NT2/D1 (cell line): ENCODE results near the gene NGF.

Experiments
- DNase-seq: peaks from one replicate; pipeline ENCODE4 v3.0.0-alpha.2; 2011; ENCODE audit warnings: low read depth, low spot score
- H3K27me3 ChIP-seq: 2 replicates; pipeline ENCODE4 v1.6.0; 2011; ENCODE audit warnings: mild to moderate bottlenecking; ENCODE audit not compliant: insufficient read length, insufficient read depth
- H3K36me3 ChIP-seq: 2 replicates; pipeline ENCODE4 v1.6.1; 2011; ENCODE audit warnings: mild to moderate bottlenecking, low read length, mixed read lengths; ENCODE audit not compliant: insufficient read depth, insufficient read length
- H3K4me1 ChIP-seq: 2 replicates; pipeline ENCODE4 v1.5.1; 2011; ENCODE audit not compliant: insufficient read depth, insufficient read length
- H3K4me3 ChIP-seq: 2 replicates; pipeline ENCODE4 v1.5.1; 2011; ENCODE audit warnings: low read depth; ENCODE audit not compliant: insufficient read length
- H3K9ac ChIP-seq: 2 replicates; pipeline ENCODE4 v1.6.0; 2011; ENCODE audit warnings: low read depth; ENCODE audit not compliant: insufficient read length
- H3K9me3 ChIP-seq: 2 replicates; pipeline ENCODE4 v1.5.1; 2011; ENCODE audit warnings: mild to moderate bottlenecking, low read length; ENCODE audit not compliant: insufficient read depth
- SUZ12 ChIP-seq: IDR thresholded peaks from 2 replicates; pipeline ENCODE4 v1.6.1; 2011; ENCODE audit not compliant: insufficient read length, insufficient read depth; ENCODE audit errors: extremely low read depth
- YY1 ChIP-seq: IDR thresholded peaks from 2 replicates; pipeline ENCODE4 v1.6.1; 2011; ENCODE audit not compliant: insufficient read length, insufficient read depth
- ZNF274 ChIP-seq: IDR thresholded peaks from 2 replicates; pipeline ENCODE4 v1.6.1; 2011; ENCODE audit warnings: mild to moderate bottlenecking, low read depth, low read length

NGF gene

DNA sequence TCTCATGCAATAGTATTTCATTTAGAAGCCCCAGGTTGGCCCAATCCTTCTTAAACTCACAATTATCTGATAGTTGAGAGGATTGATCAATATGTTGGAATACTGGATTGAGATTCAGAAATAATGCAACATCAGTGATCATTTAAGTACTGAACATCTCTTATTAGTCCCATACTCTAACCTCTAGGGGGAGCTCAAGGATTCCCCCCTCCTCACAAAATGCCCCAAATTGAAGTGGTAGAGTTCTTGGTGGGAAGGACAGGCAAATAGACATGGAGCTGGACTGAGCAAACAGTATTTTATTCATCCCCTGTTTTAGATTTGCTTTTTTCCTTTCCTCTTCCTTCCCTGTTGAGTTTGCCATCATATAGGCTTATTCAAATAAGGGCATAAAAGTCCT is 62.8 kb downstream of the NGF start:
- Histone ChIP-seq H3K36me3 (no peaks in the 10 kb centered on the region), H3K4me3 (no peak overlapping the region), H3K9ac (no peak overlapping the region), H3K9me3 (peaks cover 19% of the 10 kb centered on the region), H3K4me1 (no peaks in the 10 kb centered on the region), H3K27me3 (no peaks in the 10 kb centered on the region)
- TF ChIP-seq SUZ12 = no peak
- TF ChIP-seq YY1 = no peak
- no peak for TF ChIP-seq ZNF274
- DNase-seq = no peak

DNA sequence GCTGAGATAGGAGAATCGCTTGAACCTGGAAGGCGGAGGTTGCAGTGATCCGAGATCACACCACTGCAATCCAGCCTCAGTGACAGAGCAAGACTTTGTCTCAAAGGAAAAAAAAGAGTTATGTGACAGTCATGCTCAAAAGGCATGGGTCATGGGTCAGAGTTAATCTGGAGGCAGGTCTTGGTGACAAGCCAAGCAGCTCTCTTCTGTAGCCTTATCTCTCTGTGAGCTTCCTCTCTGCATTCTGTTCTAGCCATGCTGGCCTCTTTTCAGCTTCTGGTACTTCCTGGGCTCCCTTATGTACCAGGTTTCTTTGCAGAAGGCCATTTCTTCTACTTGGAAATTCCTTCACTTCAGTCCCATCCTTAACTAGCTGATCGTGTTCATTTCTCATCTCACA is 63.6 kb downstream of the NGF start:
- Histone ChIP-seq H3K27me3 (no peaks in the 10 kb centered on the region), H3K9ac (no peak overlapping the region), H3K36me3 (no peaks in the 10 kb centered on the region), H3K4me1 (no peaks in the 10 kb centered on the region), H3K9me3 (peaks cover 19% of the 10 kb centered on the region), H3K4me3 (no peak overlapping the region)
- DNase-seq = no peak
- no peak for TF ChIP-seq SUZ12
- TF ChIP-seq YY1 = no peak
- no peak for TF ChIP-seq ZNF274

DNA sequence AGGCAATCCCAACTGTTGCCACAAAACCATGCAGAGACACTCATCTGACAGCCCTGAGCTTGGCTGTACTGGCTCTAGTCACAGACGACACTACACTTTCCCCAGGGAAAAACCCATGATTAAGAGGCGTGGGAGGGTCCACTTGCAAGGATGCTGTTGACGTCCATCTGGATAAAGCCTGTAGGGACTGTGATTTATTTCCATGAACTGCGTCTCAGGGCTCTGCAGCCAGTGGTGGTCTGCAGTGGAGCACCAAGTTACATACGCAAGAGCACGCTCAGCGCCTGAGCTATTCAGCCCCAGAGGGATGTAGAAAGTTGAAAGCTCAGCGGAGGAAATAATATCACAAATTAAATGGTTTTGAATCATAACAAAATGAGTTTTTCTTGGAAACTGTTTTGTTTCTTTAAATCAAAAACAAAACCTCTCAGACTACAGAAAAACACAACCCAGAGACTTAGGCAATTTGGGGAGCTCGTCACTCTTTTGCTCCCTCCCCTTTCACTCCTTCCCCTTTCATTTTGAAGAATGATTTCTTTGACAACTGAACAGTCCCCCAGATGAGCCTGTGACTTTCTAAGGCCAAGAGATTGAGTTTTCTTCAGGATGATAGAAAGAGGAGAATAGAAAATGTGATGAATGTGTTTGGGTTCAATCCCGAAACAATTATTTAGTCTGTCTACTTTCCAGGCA is 71.2 kb downstream of the NGF start:
- DNase-seq = no peak
- Histone ChIP-seq H3K36me3 (no peaks in the 10 kb centered on the region), H3K27me3 (no peaks in the 10 kb centered on the region), H3K4me3 (no peak overlapping the region), H3K9me3 (no peaks in the 10 kb centered on the region), H3K4me1 (no peaks in the 10 kb centered on the region), H3K9ac (no peak overlapping the region)
- TF ChIP-seq SUZ12 (no peak), YY1 (no peak)

DNA sequence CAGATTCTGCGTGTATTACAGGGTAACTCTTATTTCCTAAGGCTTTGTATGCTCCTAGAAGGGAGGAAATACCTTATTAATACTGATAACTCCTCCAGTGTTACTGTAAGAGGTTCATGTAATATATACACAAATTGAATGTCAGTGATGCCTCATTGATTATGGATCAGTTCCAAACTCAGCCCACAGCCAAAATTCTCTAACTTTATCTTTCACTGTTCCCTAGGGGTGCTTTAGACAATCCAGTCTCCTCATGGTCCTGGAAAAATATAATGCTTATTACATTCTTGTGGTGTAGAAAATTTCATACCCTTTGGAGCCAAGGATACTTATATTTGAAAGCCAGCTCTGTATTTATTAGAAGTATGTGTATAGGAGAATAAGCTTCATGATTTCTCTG is 73.0 kb downstream of the NGF start:
- no peak overlapping the region for H3K4me3 ChIP-seq
- H3K9me3 ChIP-seq = no peaks in the 10 kb centered on the region
- H3K27me3 ChIP-seq = no peaks in the 10 kb centered on the region
- H3K36me3 ChIP-seq = no peaks in the 10 kb centered on the region
- TF ChIP-seq ZNF274 (no peak), YY1 (no peak), SUZ12 (no peak)
- H3K4me1 ChIP-seq = no peaks in the 10 kb centered on the region
- DNase-seq = no peak
- no peak overlapping the region for H3K9ac ChIP-seq

DNA sequence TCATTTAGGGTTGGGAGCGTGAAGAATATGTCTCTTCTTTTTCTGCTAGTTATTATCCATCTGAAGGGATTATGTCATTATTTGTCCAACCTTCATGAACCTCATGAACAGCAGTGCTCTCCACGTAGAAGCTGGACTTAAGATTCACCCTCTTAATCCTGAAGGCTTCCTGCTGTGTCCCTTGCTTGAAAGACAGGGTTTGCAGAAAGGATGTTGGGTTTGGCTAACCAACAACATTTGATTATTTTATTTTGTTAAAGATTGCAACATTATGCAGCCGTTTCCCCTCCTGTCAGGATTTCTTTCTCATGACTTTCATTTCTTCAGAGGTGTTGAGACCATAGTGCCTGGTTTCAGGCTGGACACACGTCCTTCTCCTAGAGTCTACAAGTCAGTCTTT is 75.2 kb downstream of the NGF start:
- H3K4me3 ChIP-seq = no peak overlapping the region
- peaks cover 21% of the 10 kb centered on the region for H3K9me3 ChIP-seq
- H3K9ac ChIP-seq = no peak overlapping the region
- H3K4me1 ChIP-seq = no peaks in the 10 kb centered on the region
- DNase-seq = no peak
- no peak for TF ChIP-seq ZNF274
- no peak for TF ChIP-seq SUZ12
- TF ChIP-seq YY1 = no peak
- H3K36me3 ChIP-seq = no peaks in the 10 kb centered on the region
- H3K27me3 ChIP-seq = no peaks in the 10 kb centered on the region

DNA sequence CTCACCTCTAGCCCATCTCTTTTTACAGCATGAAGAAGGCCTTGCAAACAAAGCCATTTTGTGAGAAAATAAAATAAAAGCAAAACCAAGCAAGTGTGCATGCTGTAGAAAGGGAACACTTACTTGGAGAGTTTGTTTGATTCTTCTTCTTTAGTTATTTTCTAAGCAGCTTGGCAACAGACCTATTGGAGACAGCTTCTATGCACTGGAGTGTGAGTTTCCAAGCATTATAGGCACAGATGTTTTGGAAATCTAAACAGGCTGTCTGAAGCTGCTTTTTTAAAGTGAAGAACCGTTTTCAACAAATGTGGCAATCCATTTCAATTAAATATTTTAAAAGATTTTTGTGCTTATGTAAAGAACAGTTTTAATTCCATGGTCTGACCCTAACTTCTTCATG is 76.6 kb downstream of the NGF start:
- Histone ChIP-seq H3K9ac (no peak overlapping the region), H3K36me3 (no peaks in the 10 kb centered on the region), H3K27me3 (no peaks in the 10 kb centered on the region), H3K4me3 (no peak overlapping the region), H3K9me3 (peaks cover 29% of the 10 kb centered on the region), H3K4me1 (no peaks in the 10 kb centered on the region)
- TF ChIP-seq SUZ12 (no peak), YY1 (no peak), ZNF274 (no peak)
- DNase-seq = no peak

DNA sequence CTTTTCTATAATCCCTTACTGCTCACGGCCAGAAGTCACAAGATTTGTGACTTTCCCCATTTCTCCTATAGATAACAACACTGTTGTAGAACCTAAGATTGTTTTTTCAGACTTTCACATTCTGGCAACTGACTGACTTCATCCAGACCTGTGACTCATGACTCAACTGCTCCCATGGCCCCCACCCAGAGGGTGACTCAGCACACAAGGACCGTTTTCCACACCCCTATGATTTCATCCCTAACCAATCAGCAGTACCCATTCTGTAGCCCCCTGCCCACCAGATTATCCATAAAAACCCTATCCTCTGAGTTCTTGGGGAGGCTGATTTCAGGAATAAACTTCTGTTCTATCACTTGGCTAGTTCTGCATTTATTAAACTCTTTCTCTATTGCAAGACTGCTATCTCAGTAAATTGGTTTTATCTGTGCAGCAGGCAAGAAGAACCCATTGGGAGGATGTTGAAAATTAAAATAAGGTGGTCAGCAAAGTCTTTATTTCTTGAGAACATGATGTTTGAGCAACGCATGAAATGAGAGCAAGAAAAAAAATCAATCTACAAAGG is 79.7 kb downstream of the NGF start:
- no peak for DNase-seq
- H3K9me3 ChIP-seq = peaks cover 29% of the 10 kb centered on the region
- H3K36me3 ChIP-seq = no peaks in the 10 kb centered on the region
- H3K9ac ChIP-seq = no peak overlapping the region
- H3K4me1 ChIP-seq = no peaks in the 10 kb centered on the region
- no peaks in the 10 kb centered on the region for H3K27me3 ChIP-seq
- TF ChIP-seq ZNF274 (no peak), SUZ12 (no peak), YY1 (no peak)
- no peak overlapping the region for H3K4me3 ChIP-seq
